ENCODE data around the gene JAZF1. TPM values are rescaled to one million over a fixed set of nuclear protein-coding genes. Genes with fewer than 3 reads are reported as not detected.

JAZF1 gene
- total and polyA plus RNA-seq, 9 of the 15 experiments (the other 6 are each of a cell fraction or from before 2014, with no cell fraction given), result 0.04 to 0.64 (median 0.11) TPM; not detected in 3

GRCh38 chr7:28106321-28106829 is 74.2 kb downstream of the JAZF1 start (continued):
- TF ChIP-seq, protein P1, sequence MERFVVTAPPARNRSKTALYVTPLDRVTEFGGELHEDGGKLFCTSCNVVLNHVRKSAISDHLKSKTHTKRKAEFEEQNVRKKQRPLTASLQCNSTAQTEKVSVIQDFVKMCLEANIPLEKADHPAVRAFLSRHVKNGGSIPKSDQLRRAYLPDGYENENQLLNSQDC (CRISPR knock-in tag; IDR thresholded peaks at IDR 0.05), result no peak
- no peak for TF ChIP-seq SMARCC2 (IDR thresholded peaks at IDR 0.05; ENCODE audit: low read depth)

DNA sequence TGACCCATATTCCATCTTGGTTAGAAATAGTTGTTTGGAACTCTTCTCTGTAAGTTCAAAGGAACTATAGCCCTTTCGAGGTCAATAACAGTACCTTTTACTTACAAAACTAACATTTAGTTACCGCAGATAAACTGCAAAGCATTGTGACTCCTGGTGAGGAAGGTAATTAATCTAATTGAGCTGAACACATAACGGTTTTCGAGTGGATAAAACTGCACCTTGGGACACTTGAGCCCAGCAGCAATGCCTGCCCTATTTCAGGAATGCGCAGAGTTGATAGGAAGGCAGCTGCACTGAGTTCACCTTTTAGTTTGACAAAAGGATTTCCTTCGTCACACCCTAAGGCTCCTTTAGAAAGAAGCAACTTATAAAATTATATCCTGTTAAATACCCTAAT is 75.4 kb downstream of the JAZF1 start:
- no peak overlapping the region for H3K9ac ChIP-seq (ENCODE audit: insufficient read depth in 1 of 2, low read depth in 2 of 2, low read length in 2 of 2)
- peaks cover 2 to 22% of the 10 kb centered on the region in 2 experiments; a peak in 4 of 5 replicates for H3K27me3 ChIP-seq (ENCODE audit: control insufficient read depth in 2 of 2, insufficient read depth in 2 of 2, low read length in 2 of 2)
- TF ChIP-seq, protein P2, sequence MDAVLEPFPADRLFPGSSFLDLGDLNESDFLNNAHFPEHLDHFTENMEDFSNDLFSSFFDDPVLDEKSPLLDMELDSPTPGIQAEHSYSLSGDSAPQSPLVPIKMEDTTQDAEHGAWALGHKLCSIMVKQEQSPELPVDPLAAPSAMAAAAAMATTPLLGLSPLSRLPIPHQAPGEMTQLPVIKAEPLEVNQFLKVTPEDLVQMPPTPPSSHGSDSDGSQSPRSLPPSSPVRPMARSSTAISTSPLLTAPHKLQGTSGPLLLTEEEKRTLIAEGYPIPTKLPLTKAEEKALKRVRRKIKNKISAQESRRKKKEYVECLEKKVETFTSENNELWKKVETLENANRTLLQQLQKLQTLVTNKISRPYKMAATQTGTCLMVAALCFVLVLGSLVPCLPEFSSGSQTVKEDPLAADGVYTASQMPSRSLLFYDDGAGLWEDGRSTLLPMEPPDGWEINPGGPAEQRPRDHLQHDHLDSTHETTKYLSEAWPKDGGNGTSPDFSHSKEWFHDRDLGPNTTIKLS (IDR thresholded peaks at IDR 0.05; ENCODE audit: borderline replicate concordance, low read depth), result no peak
- TF ChIP-seq SIN3B (IDR thresholded peaks at IDR 0.05; ENCODE audit: low read depth), result no peak
- TF ChIP-seq CXXC5 (CRISPR knock-in tag; IDR thresholded peaks at IDR 0.05), result no peak
- TF ChIP-seq TSC22D4 (tag; IDR thresholded peaks at IDR 0.05), result no peak
- TF ChIP-seq, protein P3, sequence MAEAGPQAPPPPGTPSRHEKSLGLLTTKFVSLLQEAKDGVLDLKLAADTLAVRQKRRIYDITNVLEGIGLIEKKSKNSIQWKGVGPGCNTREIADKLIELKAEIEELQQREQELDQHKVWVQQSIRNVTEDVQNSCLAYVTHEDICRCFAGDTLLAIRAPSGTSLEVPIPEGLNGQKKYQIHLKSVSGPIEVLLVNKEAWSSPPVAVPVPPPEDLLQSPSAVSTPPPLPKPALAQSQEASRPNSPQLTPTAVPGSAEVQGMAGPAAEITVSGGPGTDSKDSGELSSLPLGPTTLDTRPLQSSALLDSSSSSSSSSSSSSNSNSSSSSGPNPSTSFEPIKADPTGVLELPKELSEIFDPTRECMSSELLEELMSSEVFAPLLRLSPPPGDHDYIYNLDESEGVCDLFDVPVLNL (CRISPR knock-in tag; IDR thresholded peaks at IDR 0.05; ENCODE audit: low read depth), result no peak
- no peak for TF ChIP-seq SIN3A (IDR thresholded peaks at IDR 0.05; ENCODE audit: borderline replicate concordance in 2 of 2, control insufficient read depth in 1 of 2, low read depth in 2 of 2, low read length in 2 of 2)
- no peak for TF ChIP-seq PRPF4 (IDR thresholded peaks at IDR 0.05; ENCODE audit: insufficient read depth, low read depth, low read length, poor library complexity, severe bottlenecking)
- TF ChIP-seq ZNF584 (CRISPR knock-in tag; IDR thresholded peaks at IDR 0.05; ENCODE audit: low read depth), result no peak
- TF ChIP-seq PHTF2 (CRISPR knock-in tag; IDR thresholded peaks at IDR 0.05), result no peak
- H3K9me1 ChIP-seq (ENCODE audit: control insufficient read depth, insufficient read depth, low read length), result no peaks in the 10 kb centered on the region
- intact Hi-C loops (cut with micrococcal nuclease), result no loop called here
- POLR2A ChIA-PET, result interaction anchor here (1.6 kb wide), 1 partner anchor 9 kb away, joined by 3 read pairs; no protein-coding TSS in a partner anchor
- no peaks in the 10 kb centered on the region for H3K9me3 ChIP-seq (replicated peaks; ENCODE audit: control insufficient read depth, insufficient read depth, low read depth, low read length)
- no peak overlapping the region for H2AFZ ChIP-seq (ENCODE audit: low read depth, low read length)
- 3% methylated on average over 6 of the region's 6 CpGs for WGBS (ENCODE audit: insufficient coverage, low coverage, missing lambda C conversion rate)
- no peaks in the 10 kb centered on the region for H3K4me1 ChIP-seq (replicated peaks in 1 of 2; ENCODE audit: control insufficient read depth in 2 of 2, insufficient read depth in 2 of 2, low read length in 2 of 2)
- in situ Hi-C loops (cut with MboI), result no loop called here
- DNase-seq (ENCODE audit: extremely low read depth in 1 of 4, low spot score in 3 of 4), result no peak
- BruUV-seq (replicated peaks), result no TSS peak
- no peaks in the 10 kb centered on the region for H3K79me2 ChIP-seq (ENCODE audit: control insufficient read depth, insufficient read depth, low read length)
- ATAC-seq, result no peak
- H3K27ac ChIP-seq (ENCODE audit: extremely low read depth, low read depth, low read length), result no peak overlapping the region
- CTCF ChIA-PET (ENCODE audit: low intra/inter-chr PET ratio), result no interaction called here
- no peaks in the 10 kb centered on the region for H3K36me3 ChIP-seq (ENCODE audit: control insufficient read depth, insufficient read depth, low read length)
- H3K4me3 ChIP-seq, result no peak overlapping the region
- no peak for FAIRE-seq
- H3K4me2 ChIP-seq (ENCODE audit: insufficient read depth, low read length), result no peak overlapping the region
- no peaks in the 10 kb centered on the region for H4K20me1 ChIP-seq (replicated peaks; ENCODE audit: control insufficient read depth, insufficient read depth, low read length)

Measured in K562 (cell line).